HG03520 (cell line): ENCODE data around the gene CXCR4.
A peak's percentile ranks its signal among the peaks of the same experiment; 100 is the strongest.

Experiments
- ATAC-seq: cut with Tn5 transposase; IDR thresholded peaks from one replicate; pipeline ENCODE4 v1.9.1; 2021; ENCODE audit warnings: mild to moderate bottlenecking, moderate library complexity; ENCODE audit not compliant: unreplicated experiment

CXCR4 gene

GRCh38 chr2:136131961-136132824 lies 14.2 kb upstream of the CXCR4 start:
- peak; percentile 70 for ATAC-seq

GRCh38 chr2:136131484-136131960 lies 13.6 kb upstream of the CXCR4 start:
- ATAC-seq: peak; percentile 1

- no peak for ATAC-seq
These were observed 12.6 kb upstream of the CXCR4 start for GRCh38 chr2:136130511-136130910.

GRCh38 chr2:136130045-136130444 lies 12.1 kb upstream of the CXCR4 start:
- no peak for ATAC-seq

- ATAC-seq: no peak
These were observed 11.7 kb upstream of the CXCR4 start for GRCh38 chr2:136129601-136130000.

- ATAC-seq: no peak
These were observed 11.0 kb upstream of the CXCR4 start for GRCh38 chr2:136128905-136129304.

GRCh38 chr2:136128366-136128765 lies 10.4 kb upstream of the CXCR4 start:
- no peak for ATAC-seq

GRCh38 chr2:136127356-136127755 lies 9.4 kb upstream of the CXCR4 start:
- ATAC-seq: no peak

GRCh38 chr2:136126421-136126926 lies 8.5 kb upstream of the CXCR4 start:
- no peak for ATAC-seq

GRCh38 chr2:136126021-136126420 lies 8.1 kb upstream of the CXCR4 start:
- no peak for ATAC-seq

GRCh38 chr2:136125236-136125635 lies 7.3 kb upstream of the CXCR4 start:
- ATAC-seq: no peak

- no peak for ATAC-seq
These were observed 6.9 kb upstream of the CXCR4 start for GRCh38 chr2:136124805-136125204.

- no peak for ATAC-seq
These were observed 4.7 kb upstream of the CXCR4 start for GRCh38 chr2:136122661-136123060.

- no peak for ATAC-seq
These were observed 3.4 kb upstream of the CXCR4 start for GRCh38 chr2:136121204-136121910.

- ATAC-seq: no peak
These were observed 2.0 kb upstream of the CXCR4 start for GRCh38 chr2:136119717-136120675.

- no peak for ATAC-seq
These were observed 1.1 kb upstream of the CXCR4 start for GRCh38 chr2:136118819-136119716.

- ATAC-seq: peak; percentile 19
These were observed 533 bp downstream of the CXCR4 start for GRCh38 chr2:136117391-136117841.

GRCh38 chr2:136116813-136117390 lies 1.0 kb downstream of the CXCR4 start:
- peak; percentile 58 for ATAC-seq

- ATAC-seq: peak; percentile 11
These were observed 1.7 kb downstream of the CXCR4 start for GRCh38 chr2:136116151-136116812.
